NB4 (cell line): ENCODE results near the gene LTB4R2.

Source experiments
- MAX ChIP-seq: IDR thresholded peaks from 2 replicates; pipeline ENCODE4 v1.6.1; 2011; ENCODE audit warnings: low read depth, low read length
- MYC ChIP-seq: IDR thresholded peaks from 2 replicates; pipeline ENCODE4 v1.6.1; 2011; ENCODE audit warnings: low read depth, low read length
- POLR2A ChIP-seq: IDR thresholded peaks from 2 replicates; pipeline ENCODE4 v1.6.1; 2011; ENCODE audit warnings: mild to moderate bottlenecking; ENCODE audit not compliant: insufficient read length; ENCODE audit errors: extremely low read depth
- TF ChIP-seq, protein P1 (sequence below): IDR thresholded peaks from one replicate; pipeline ENCODE4 v1.5.1; 2012; ENCODE audit warnings: low read depth, low read length

GRCh38 chr14:24278424-24278823, 31.5 kb upstream of the LTB4R2 start:
- TF ChIP-seq, protein P1, sequence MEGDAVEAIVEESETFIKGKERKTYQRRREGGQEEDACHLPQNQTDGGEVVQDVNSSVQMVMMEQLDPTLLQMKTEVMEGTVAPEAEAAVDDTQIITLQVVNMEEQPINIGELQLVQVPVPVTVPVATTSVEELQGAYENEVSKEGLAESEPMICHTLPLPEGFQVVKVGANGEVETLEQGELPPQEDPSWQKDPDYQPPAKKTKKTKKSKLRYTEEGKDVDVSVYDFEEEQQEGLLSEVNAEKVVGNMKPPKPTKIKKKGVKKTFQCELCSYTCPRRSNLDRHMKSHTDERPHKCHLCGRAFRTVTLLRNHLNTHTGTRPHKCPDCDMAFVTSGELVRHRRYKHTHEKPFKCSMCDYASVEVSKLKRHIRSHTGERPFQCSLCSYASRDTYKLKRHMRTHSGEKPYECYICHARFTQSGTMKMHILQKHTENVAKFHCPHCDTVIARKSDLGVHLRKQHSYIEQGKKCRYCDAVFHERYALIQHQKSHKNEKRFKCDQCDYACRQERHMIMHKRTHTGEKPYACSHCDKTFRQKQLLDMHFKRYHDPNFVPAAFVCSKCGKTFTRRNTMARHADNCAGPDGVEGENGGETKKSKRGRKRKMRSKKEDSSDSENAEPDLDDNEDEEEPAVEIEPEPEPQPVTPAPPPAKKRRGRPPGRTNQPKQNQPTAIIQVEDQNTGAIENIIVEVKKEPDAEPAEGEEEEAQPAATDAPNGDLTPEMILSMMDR: no peak
- no peak for TF ChIP-seq POLR2A
- TF ChIP-seq MAX: no peak
- TF ChIP-seq MYC: no peak
